ENCODE results near the gene DCAKD.
A peak's percentile ranks its signal among the peaks of the same experiment; 100 is the strongest.

Gene DCAKD

GRCh38 chr17:45022288-45022648 lies 29.2 kb downstream of the DCAKD start:
- peaks cover 2% of the 10 kb centered on the region for H3K27me3 ChIP-seq (replicated peaks; ENCODE audit: control insufficient read depth, insufficient read depth, low read length)
- no peak overlapping the region for H3K4me3 ChIP-seq (replicated peaks; ENCODE audit: low read depth, low read length)
- no peak for DNase-seq (ENCODE audit: extremely low read depth, insufficient read length)
- H3K36me3 ChIP-seq (ENCODE audit: control insufficient read depth, insufficient read depth, low read length): peaks cover 9% of the 10 kb centered on the region
- TF ChIP-seq, protein P1, sequence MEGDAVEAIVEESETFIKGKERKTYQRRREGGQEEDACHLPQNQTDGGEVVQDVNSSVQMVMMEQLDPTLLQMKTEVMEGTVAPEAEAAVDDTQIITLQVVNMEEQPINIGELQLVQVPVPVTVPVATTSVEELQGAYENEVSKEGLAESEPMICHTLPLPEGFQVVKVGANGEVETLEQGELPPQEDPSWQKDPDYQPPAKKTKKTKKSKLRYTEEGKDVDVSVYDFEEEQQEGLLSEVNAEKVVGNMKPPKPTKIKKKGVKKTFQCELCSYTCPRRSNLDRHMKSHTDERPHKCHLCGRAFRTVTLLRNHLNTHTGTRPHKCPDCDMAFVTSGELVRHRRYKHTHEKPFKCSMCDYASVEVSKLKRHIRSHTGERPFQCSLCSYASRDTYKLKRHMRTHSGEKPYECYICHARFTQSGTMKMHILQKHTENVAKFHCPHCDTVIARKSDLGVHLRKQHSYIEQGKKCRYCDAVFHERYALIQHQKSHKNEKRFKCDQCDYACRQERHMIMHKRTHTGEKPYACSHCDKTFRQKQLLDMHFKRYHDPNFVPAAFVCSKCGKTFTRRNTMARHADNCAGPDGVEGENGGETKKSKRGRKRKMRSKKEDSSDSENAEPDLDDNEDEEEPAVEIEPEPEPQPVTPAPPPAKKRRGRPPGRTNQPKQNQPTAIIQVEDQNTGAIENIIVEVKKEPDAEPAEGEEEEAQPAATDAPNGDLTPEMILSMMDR (IDR thresholded peaks at IDR 0.05; ENCODE audit: insufficient read depth, low read length, poor library complexity, severe bottlenecking): no peak

DNA sequence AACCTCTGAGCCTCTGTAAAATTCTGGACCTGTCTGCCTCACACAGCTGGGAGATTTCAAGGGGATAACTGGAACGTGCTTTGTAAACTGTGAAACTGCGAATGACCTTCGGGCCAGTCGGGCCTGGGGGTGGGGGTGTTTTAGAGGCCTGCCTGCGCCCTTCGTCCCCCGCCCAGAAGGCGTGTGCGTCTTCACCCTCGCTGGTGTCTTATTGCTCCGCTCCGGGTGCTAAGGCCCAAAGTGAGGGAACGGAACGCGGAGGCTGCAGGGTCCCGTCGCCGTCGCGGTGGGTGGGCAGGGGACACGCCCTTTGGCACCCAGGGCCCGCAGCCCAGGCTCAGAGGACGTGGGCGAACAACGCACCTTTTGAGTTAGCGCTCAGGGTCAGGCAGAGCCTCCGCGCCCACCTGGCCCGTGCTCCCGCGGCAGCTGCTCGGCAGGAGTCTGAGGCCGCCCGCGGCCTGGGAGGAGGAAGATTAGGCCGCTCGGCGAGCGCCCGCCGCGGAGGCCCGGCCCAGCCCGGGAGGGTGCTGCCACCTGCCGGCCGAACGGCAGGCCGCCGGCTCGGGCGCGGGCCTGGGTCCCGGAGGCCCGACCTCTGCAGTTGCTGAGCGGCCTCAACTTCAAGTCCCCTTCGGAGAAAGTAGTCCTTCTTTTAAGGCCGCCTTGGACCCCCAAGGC lies 29.7 kb downstream of the DCAKD start:
- TF ChIP-seq, protein P1 (IDR thresholded peaks at IDR 0.05; ENCODE audit: insufficient read depth, low read length, poor library complexity, severe bottlenecking): peak; percentile 56
- peak; percentile 77 for DNase-seq (ENCODE audit: extremely low read depth, insufficient read length)
- Histone ChIP-seq H3K27me3 (replicated peaks; ENCODE audit: control insufficient read depth, insufficient read depth, low read length) (peaks cover 2% of the 10 kb centered on the region), H3K36me3 (ENCODE audit: control insufficient read depth, insufficient read depth, low read length) (peaks cover 8% of the 10 kb centered on the region), H3K4me3 (replicated peaks; ENCODE audit: low read depth, low read length) (peak overlapping the region; percentile 14; the same call in 1 of the 2 replicates)

DNA sequence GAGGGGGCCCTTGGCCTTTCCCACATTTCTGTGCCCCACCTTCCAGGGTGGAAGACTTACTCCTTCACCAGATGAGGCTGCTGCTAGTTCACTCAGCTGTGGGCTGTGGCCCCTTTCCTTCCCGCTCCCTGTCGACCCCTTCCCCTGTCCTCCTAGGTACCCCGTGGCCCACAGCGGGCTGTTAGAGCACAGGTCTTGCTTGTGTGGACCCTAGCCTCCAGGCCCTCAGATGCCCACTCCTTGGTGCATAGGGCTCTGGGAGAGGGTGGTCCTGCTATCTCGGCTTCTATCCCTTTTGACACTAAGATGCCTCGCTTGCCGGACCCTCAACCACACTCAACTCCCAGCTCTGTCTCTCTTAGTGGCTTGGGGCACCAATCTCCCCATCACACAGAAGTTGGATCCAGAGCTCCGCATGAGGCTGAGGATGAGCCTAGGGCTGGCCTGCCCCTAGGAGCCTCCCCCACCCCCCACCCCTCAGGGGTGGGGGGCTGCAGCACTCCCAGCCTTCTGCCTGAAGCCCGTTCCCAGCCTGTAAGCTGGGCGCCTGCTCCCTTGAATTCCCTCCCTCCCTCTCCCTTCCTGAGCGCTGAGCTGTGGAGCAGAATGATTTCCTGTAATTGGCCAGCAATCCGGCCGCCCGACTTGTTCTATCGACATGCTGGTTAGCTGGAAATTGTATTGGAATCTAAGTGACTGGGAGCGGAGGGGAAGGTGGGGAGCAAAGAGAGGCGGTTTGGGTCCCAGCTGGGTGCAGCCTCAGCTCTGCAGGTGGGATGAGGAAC lies 30.9 kb downstream of the DCAKD start:
- no peak overlapping the region for H3K4me3 ChIP-seq (replicated peaks; ENCODE audit: low read depth, low read length)
- TF ChIP-seq, protein P1 (IDR thresholded peaks at IDR 0.05; ENCODE audit: insufficient read depth, low read length, poor library complexity, severe bottlenecking): no peak
- DNase-seq (ENCODE audit: extremely low read depth, insufficient read length): no peak
- peaks cover 8% of the 10 kb centered on the region for H3K36me3 ChIP-seq (ENCODE audit: control insufficient read depth, insufficient read depth, low read length)
- H3K27me3 ChIP-seq (replicated peaks; ENCODE audit: control insufficient read depth, insufficient read depth, low read length): peaks cover 2% of the 10 kb centered on the region

- DNase-seq (ENCODE audit: extremely low read depth, insufficient read length): peak; percentile 60
- H3K4me3 ChIP-seq (replicated peaks; ENCODE audit: low read depth, low read length): peak overlapping the region; percentile 60
- peaks cover 2% of the 10 kb centered on the region for H3K27me3 ChIP-seq (replicated peaks; ENCODE audit: control insufficient read depth, insufficient read depth, low read length)
- H3K36me3 ChIP-seq (ENCODE audit: control insufficient read depth, insufficient read depth, low read length): peaks cover 4% of the 10 kb centered on the region
- TF ChIP-seq, protein P1 (IDR thresholded peaks at IDR 0.05; ENCODE audit: insufficient read depth, low read length, poor library complexity, severe bottlenecking): peak; percentile 7
Measured at GRCh38 chr17:45018848-45019711, 32.4 kb downstream of the DCAKD start.

DNA sequence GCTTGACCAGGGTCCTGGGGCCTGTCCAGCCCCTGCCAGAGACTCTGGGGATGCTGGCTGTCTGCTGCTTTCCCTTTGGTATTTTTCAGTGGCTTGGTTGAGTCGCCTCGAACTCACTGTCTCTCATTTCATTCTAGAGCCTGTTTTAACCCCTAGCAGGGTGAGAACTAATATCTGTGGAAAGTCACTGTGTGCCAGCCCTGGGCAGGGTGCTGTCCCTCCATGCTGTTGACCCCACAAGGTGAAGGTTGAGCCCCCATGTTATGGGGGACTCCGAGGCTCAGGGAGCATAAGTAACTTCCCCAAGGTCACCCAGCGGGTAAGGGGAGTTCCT lies 33.0 kb downstream of the DCAKD start:
- Histone ChIP-seq H3K27me3 (replicated peaks; ENCODE audit: control insufficient read depth, insufficient read depth, low read length) (peaks cover 2% of the 10 kb centered on the region), H3K36me3 (ENCODE audit: control insufficient read depth, insufficient read depth, low read length) (no peaks in the 10 kb centered on the region; the same call in 1 of the 2 replicates), H3K4me3 (replicated peaks; ENCODE audit: low read depth, low read length) (peak overlapping the region; percentile 60)
- TF ChIP-seq, protein P1 (IDR thresholded peaks at IDR 0.05; ENCODE audit: insufficient read depth, low read length, poor library complexity, severe bottlenecking): no peak
- DNase-seq (ENCODE audit: extremely low read depth, insufficient read length): no peak

Measured in GM06990 (cell line).